Smooth muscle cell of the brain vasculature (primary cell): ENCODE measurements around the gene EEF2.
"Not testable (repeated sequence)": the region's sequence is repeated elsewhere in the genome, so short reads cannot be mapped to it uniquely, and the experiment has no call there.

Source experiments
- DNase-seq: peaks from one replicate; pipeline ENCODE4 v3.0.0-alpha.2; 2012; ENCODE audit warnings: low read depth, low spot score

Gene EEF2

DNA sequence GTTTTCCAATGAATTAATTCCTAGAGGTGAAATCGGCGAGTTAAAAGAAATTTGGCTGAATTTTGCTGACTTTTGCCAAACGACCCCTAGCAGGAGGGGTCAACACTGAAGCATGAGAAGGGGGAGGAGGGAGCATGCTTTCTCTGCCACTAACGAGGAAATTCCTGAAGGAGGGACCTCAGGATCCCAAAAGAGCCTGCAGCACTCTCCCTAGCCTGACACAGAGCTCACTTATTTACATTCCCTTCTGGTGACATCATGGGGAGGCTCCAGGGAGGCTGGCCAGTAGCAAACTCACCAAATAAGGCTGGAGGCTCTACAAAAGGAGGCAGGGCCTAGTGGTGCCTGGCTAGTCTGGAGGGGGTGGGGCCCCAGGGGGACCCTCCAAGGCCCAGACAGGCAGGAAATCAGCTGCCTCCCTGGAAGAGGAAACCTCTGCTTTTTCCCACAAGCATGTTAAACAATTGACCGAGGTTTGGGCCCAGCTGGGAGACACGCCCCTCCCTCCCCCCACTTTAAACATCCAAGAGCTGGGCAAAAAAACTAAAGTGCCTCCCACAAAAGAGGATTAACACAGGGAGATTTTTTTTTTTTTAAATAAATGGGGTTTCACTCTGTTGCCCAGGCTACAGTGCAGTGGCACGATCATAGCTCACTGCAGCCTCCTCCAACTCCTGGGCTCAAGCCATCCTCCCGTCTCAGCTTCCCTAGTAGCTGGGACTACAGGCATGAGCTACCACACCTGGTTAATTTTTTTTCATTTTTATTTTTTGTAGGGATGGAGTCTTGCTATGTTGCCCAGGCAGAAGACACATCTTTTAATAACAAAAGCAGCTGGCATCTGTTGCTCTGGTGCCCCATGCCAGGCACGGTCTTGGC is 16.5 kb downstream of the EEF2 start:
- DNase-seq, result peak; percentile 94

DNA sequence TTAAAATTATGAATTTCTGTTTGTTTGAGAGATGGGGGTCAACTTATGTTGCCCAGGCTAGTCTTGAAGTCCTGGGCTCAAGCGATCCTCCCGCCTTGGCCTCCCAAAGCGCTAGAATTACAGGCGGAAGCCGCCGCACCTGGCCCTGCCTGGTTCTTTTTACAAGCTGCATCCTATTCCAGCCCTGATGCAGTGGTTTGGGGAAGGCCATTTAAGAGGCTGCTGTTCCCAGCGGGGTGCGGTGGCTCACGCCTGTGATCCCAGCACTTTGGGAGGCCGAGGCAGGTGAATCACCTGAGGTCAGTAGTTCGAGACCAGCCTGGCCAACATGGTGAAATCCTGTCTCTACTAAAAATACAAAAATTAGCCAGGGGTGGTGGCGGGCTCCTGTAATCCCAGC is 17.3 kb downstream of the EEF2 start:
- DNase-seq, result not testable (repeated sequence)

GRCh38 chr19:3966051-3967017 is 18.9 kb downstream of the EEF2 start:
- no peak for DNase-seq

DNA sequence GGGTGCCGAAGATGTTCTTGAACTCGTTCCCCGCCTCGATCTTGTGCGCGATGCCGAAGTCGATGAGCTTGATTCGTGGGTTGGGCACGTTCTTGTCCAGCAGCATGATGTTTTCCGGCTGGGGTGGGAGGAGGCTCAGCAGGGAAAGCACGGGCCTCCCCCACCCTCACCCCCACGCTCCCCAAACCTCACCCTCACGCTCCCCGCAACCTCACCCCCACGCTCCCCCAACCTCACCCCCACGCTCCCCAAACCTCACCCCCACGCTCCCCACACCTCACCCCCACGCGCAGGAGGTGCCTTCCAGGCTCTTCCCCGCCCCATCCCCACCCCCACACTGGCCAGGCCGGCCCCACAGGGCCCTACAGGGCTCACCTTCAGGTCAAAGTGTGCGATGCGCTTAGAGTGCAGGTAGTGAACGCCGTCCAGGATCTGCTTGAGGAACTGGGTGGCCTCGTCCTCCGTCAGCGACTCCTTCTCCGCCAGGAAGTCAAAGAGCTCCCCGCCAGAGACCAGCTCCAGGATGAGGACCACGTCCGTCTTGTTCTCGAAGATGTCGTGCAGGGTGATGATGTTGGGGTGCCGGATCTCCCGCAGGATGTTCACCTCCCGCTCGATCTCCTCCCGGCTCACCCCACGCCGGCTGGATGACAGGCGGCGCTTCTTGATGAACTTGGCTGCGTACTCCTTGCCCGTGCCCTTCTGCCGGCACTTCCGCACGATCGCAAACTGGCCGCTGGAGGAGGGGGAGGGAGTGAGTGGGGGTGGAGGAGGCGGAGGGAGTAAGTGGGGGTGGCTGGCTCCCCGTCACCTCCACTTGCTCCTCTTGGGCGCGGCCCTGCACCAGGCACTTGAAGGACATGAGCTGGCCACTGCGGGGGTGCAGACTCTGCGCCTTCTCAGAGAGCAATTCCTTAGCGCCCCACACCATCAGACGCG is 20.7 kb downstream of the EEF2 start:
- DNase-seq, result no peak

DNA sequence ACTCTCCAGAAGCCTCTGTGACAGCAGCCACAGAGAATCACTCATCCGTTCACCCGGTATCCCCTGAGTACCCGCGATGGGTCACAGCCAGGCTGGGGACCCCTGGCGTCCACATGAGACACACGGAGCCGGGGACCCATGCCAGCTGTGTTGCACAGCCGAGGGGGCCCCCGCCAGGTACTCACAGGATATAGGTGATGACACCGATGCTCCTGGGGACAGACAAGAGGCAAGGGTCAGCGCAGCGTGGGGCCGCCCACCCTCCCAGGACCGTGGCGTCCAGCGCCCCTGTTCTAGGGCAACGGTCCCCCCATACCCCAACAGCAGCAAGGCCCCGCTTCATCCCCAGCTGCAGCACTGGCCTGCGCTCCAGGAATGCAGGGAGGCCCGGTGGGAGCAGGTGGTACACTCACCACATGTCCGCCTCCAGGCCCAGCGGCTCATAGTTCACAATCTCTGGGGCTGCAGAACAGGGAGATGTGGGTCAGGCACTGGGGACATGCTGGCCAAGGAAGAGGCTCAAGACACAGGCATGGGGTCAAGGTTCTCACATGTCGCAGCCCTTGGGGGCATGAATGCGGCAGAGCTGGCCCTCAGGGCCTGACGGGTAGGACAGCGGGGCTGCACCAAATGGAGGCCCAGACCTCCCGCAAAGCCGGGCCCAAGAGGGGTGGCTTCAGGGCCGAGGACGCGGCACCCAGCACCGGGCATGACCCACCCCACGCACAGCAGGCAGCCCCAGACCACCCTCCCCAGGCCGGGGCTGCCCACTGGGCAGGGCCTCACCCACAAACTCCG is 21.6 kb downstream of the EEF2 start:
- DNase-seq, result no peak

- DNase-seq, result no peak
Observed at GRCh38 chr19:3961007-3961406, 24.3 kb downstream of the EEF2 start.

- DNase-seq, result no peak
Observed at GRCh38 chr19:3959766-3960131, 25.5 kb downstream of the EEF2 start.

- no peak for DNase-seq
Observed at GRCh38 chr19:3958836-3959765, 26.2 kb downstream of the EEF2 start.

DNA sequence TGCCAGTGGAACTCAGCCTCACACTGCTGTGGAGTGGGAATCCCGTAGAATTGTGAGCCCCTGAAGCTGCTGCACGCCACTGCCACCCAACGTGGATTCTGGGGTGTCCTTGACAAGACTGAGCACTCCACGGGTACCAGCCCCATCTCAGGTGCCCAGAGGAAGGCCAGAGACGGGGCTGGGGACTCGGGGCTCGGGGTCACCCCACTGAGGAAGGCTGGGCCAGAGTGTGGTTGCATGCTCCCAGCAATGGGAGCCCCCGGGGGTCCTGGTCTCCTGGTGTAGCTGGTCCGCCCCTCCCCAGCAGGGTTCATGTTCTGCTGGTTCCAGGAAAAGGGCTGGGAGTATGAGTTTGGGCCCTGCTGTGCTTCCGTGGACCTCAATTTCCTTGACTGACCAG is 29.6 kb downstream of the EEF2 start:
- DNase-seq, result no peak

DNA sequence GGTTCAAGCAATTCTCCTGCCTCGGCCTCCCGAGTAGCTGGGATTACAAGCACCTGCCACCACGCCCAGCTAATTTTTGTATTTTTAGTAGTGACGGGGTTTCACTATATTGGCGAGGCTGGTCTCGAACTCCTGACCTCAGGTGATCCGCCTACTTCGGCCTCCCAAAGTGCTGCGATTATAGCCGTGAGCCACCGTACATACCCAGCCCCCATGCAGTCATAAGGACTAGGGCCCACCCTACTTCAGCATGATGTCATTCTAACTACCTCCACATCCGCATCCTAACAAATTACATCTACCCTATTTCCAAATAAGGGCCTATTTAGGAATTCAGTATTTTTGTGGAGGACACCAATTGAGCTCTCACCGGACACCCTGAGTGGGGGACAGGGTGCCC is 30.0 kb downstream of the EEF2 start:
- DNase-seq, result not testable (repeated sequence)

DNA sequence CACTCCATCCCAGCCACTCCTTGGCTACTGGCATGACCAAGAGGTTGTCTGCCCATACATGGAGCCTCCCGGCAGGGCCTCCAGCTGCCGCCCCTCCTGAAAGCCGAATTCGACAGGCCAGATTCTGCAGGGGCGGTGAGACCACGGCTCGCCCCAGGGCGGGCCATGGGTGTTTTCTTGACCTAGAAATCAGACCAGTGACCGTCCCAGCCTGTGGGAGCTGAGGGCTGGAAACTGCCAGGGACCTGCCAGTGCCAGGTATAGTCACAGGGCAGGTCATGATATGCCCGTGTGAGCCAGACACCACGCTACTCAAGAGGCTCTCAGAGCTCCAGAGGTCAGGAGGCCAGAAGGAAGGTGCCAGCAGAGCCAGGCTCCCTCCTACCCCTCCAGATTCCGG is 31.2 kb downstream of the EEF2 start:
- DNase-seq, result no peak

- DNase-seq, result not testable (repeated sequence)
Observed at GRCh38 chr19:3952755-3953276, 32.4 kb downstream of the EEF2 start.

- no peak for DNase-seq
Observed at GRCh38 chr19:3950871-3951861, 34.1 kb downstream of the EEF2 start.

GRCh38 chr19:3949997-3950859 is 35.0 kb downstream of the EEF2 start:
- DNase-seq, result no peak

- no peak for DNase-seq
Observed at GRCh38 chr19:3949294-3949693, 36.0 kb downstream of the EEF2 start.

DNA sequence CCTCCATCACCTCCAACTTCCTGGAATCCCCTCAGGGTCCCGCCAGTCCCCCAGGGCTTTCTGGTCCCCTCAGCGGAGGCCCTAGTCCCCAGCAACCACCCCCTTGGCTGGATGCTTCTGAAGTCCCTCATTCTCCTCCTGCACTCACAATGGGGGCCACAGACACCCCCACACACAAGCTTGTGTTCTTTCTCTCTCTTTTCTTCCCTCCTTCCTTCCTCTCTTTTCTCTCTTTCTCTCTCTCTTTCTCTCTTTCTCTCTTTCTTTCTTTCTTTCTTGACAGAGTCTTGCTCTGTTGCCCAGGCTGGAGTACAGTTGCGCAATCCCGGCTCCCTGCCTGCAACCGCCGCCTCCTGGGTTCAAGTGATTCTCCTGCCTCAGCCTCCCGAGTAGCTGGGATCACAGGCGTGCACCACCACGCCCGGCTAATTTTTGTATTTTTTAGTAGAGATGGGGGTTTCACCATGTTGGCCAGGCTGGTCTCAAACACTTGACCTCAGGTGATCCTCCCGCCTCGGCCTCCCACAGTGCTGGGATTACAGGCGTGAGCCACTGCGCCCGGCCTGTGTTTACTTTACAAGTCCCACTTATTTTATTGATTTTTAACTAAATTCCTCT is 37.8 kb downstream of the EEF2 start:
- DNase-seq, result not testable (repeated sequence)

DNA sequence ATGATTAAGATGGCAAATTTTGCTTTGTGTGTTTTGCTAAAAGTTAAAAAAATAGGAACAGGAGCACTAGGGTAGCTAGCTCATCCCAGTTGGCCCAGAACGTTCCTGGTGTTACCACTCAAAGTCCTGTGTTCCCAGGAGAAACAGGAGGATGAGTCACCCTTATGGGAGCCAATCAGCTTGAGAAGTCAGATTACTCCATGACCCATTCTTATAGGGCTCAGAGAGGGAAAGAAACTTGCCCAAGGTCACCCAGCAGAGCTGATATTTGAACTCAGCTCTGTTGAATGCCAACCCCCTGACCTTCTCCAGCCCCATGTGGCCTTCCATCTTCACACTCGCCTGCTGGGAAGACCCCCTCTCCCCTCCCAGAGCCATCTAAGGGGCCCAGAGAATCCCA is 39.4 kb downstream of the EEF2 start:
- DNase-seq, result no peak
